Upper lobe of left lung (tissue), 6 donors: ENCODE measurements around the gene PERP. TPM values are rescaled to one million over a fixed set of nuclear protein-coding genes. Genes with fewer than 3 reads are reported as not detected.
"Not testable (repeated sequence)": the region's sequence is repeated elsewhere in the genome, so short reads cannot be mapped to it uniquely, and the experiment has no call there.

Experiments
- ATAC-seq, 2 donors: fragments of 200-7000 bp; cut with Tn5 transposase; one replicate each; pipeline ENCODE4 v1.9.1; 2022; ENCODE audit warnings: mild to moderate bottlenecking in 2 of 2, moderate library complexity in 2 of 2; ENCODE audit not compliant: low FRiP score in 2 of 2
- DNase-seq, 2 donors: peaks; one replicate each; pipeline ENCODE4 v3.0.0-alpha.2; 2019 to 2020
- H3K27ac ChIP-seq, 4 donors: fragments of 200-600 bp; sonication (generic); one replicate each; pipeline ENCODE4 v1.5.1; 2016 to 2019
- H3K27me3 ChIP-seq, 4 donors: fragments of 200-600 bp; sonication (generic); one replicate each; pipeline ENCODE4 v1.5.1; 2017 to 2019
- H3K36me3 ChIP-seq, 4 donors: fragments of 200-600 bp; sonication (generic); one replicate each; pipeline ENCODE4 v1.5.1; 2016 to 2019
- H3K4me1 ChIP-seq, 4 donors: fragments of 200-600 bp; sonication (generic); one replicate each; pipeline ENCODE4 v1.5.1; 2018 to 2019
- H3K4me3 ChIP-seq, 4 donors: fragments of 200-600 bp; sonication (generic); one replicate each; pipeline ENCODE4 v1.5.1; 2017 to 2019; ENCODE audit warnings: mild to moderate bottlenecking in 2 of 4, moderate library complexity in 1 of 4
- H3K9me3 ChIP-seq, 4 donors: fragments of 200-600 bp; sonication (generic); one replicate each; pipeline ENCODE4 v1.5.1; 2018 to 2019
- CTCF ChIP-seq, 6 experiments: fragments of 450-650 bp in 4 of 6; fragments of 200-600 bp in 2 of 6; sonication (generic) in 2 of 6; IDR thresholded peaks; one replicate each; pipeline ENCODE4 v1.5.1; 2016 to 2019; ENCODE audit warnings: antibody characterized with exemption in 6 of 6
- EP300 ChIP-seq, 4 donors: sonication (generic); formaldehyde crosslinking; IDR thresholded peaks; one replicate each; pipeline ENCODE4 v1.5.1; 2017; ENCODE audit warnings: antibody characterized with exemption in 4 of 4, control low read depth in 2 of 4
- POLR2A ChIP-seq, 4 donors: fragments of 450-650 bp; IDR thresholded peaks; one replicate each; pipeline ENCODE4 v1.5.1; 2016 to 2017; ENCODE audit warnings: antibody characterized with exemption in 4 of 4, mild to moderate bottlenecking in 2 of 4
- POLR2AphosphoS5 ChIP-seq, 2 donors: sonication (generic); formaldehyde crosslinking; IDR thresholded peaks; one replicate each; pipeline ENCODE4 v1.5.1; 2017; ENCODE audit warnings: antibody characterized with exemption in 2 of 2
- WGBS, 2 donors: methylation state at CpG; one replicate each; pipeline ENCODE4 v1.1.5; 2017 to 2018; 5-methylcytosine and 5-hydroxymethylcytosine counted together
- total RNA-seq, 6 donors: library from RNA; depleted of rRNA in 4 of 6; stranded (reverse); fragments of >200 nt in 4 of 6; gene quantifications; one replicate each; pipeline versions ENCODE4 v1.1.0 to v1.2.1, GENCODE V29; 2016 to 2021
- donor health status: DM: no; HTN: no; CAD: no; lungs with moderate emphysema.
- donor health status: DM: no; HTN: yes; CAD: no; lungs with severe emphysema.

The PERP gene
- total RNA-seq, 6 donors from 2014 or later: 13.6 to 69.8 (median 26.1) TPM

- no peak for TF ChIP-seq POLR2A (IDR thresholded peaks at IDR 0.05)
- TF ChIP-seq POLR2AphosphoS5 (IDR thresholded peaks at IDR 0.05): no peak
- no peak for TF ChIP-seq EP300 (IDR thresholded peaks at IDR 0.05)
- no peak for TF ChIP-seq CTCF (IDR thresholded peaks at IDR 0.05)
- DNase-seq: no peak
- 74 to 76% methylated on average over 4 of the region's 4 CpGs for WGBS, 2 donors
Observed at GRCh38 chr6:138142806-138143205, 35.6 kb upstream of the PERP start.

GRCh38 chr6:138129190-138129589, 22.0 kb upstream of the PERP start:
- Histone ChIP-seq H3K4me1 (no peaks in the 10 kb centered on the region), H3K36me3 (no peaks in the 10 kb centered on the region), H3K9me3 (no peaks in the 10 kb centered on the region), H3K4me3 (no peak overlapping the region), H3K27ac (no peak overlapping the region), H3K27me3 (no peaks in the 10 kb centered on the region)
- 77 to 94% methylated on average over 8 of the region's 8 CpGs for WGBS, 2 donors
- no peak for TF ChIP-seq POLR2A (IDR thresholded peaks at IDR 0.05)
- no peak for TF ChIP-seq POLR2AphosphoS5 (IDR thresholded peaks at IDR 0.05)
- no peak for TF ChIP-seq EP300 (IDR thresholded peaks at IDR 0.05)
- no peak for TF ChIP-seq CTCF (IDR thresholded peaks at IDR 0.05)
- DNase-seq (no peak), ATAC-seq (no peak)

More at GRCh38 chr6:138142806-138143205, 35.6 kb upstream of the PERP start:
- Histone ChIP-seq H3K36me3 (no peaks in the 10 kb centered on the region), H3K27me3 (no peaks in the 10 kb centered on the region), H3K9me3 (no peaks in the 10 kb centered on the region), H3K4me1 (no peaks in the 10 kb centered on the region), H3K4me3 (no peak overlapping the region), H3K27ac (no peak overlapping the region)
- ATAC-seq: no peak

GRCh38 chr6:138128096-138128495, 20.9 kb upstream of the PERP start:
- H3K9me3 ChIP-seq: no peaks in the 10 kb centered on the region
- no peak for TF ChIP-seq POLR2A (IDR thresholded peaks at IDR 0.05)
- TF ChIP-seq CTCF (IDR thresholded peaks at IDR 0.05): no peak
- no peak for TF ChIP-seq POLR2AphosphoS5 (IDR thresholded peaks at IDR 0.05)
- no peak for TF ChIP-seq EP300 (IDR thresholded peaks at IDR 0.05)
- no peaks in the 10 kb centered on the region for H3K36me3 ChIP-seq
- H3K27ac ChIP-seq: no peak overlapping the region
- 93 to 95% methylated on average over 3 of the region's 3 CpGs for WGBS, 2 donors
- no peaks in the 10 kb centered on the region for H3K4me1 ChIP-seq
- no peaks in the 10 kb centered on the region for H3K27me3 ChIP-seq
- ATAC-seq (no peak), DNase-seq (no peak)
- no peak overlapping the region for H3K4me3 ChIP-seq

GRCh38 chr6:138124096-138124495, 16.9 kb upstream of the PERP start:
- no peak for TF ChIP-seq CTCF (IDR thresholded peaks at IDR 0.05)
- no peak for TF ChIP-seq EP300 (IDR thresholded peaks at IDR 0.05)
- TF ChIP-seq POLR2AphosphoS5 (IDR thresholded peaks at IDR 0.05): no peak
- TF ChIP-seq POLR2A (IDR thresholded peaks at IDR 0.05): no peak
- Histone ChIP-seq H3K27me3 (no peaks in the 10 kb centered on the region), H3K4me3 (no peak overlapping the region), H3K4me1 (no peaks in the 10 kb centered on the region), H3K27ac (no peak overlapping the region), H3K36me3 (no peaks in the 10 kb centered on the region), H3K9me3 (no peaks in the 10 kb centered on the region)
- DNase-seq (no peak), ATAC-seq (no peak)
- 95 to 97% methylated on average over 4 of the region's 4 CpGs for WGBS, 2 donors

- no peak for ATAC-seq
- H3K27ac ChIP-seq: no peak overlapping the region
- DNase-seq: no peak
- TF ChIP-seq CTCF (IDR thresholded peaks at IDR 0.05) (no peak), POLR2A (IDR thresholded peaks at IDR 0.05) (no peak), POLR2AphosphoS5 (IDR thresholded peaks at IDR 0.05) (no peak), EP300 (IDR thresholded peaks at IDR 0.05) (no peak)
- H3K4me1 ChIP-seq: no peaks in the 10 kb centered on the region
- no peaks in the 10 kb centered on the region for H3K36me3 ChIP-seq
- H3K9me3 ChIP-seq: no peaks in the 10 kb centered on the region
- H3K27me3 ChIP-seq: no peaks in the 10 kb centered on the region
- H3K4me3 ChIP-seq: no peak overlapping the region
Observed at GRCh38 chr6:138119976-138120375, 12.8 kb upstream of the PERP start.

- not testable (repeated sequence) for H3K9me3 ChIP-seq, DNase-seq, H3K4me3 ChIP-seq, H3K36me3 ChIP-seq, ATAC-seq, H3K27me3 ChIP-seq, H3K4me1 ChIP-seq, H3K27ac ChIP-seq
- WGBS, 2 donors: 86 to 100% methylated on average over 1 of the region's 1 CpG
Observed at GRCh38 chr6:138119229-138119628, 12.0 kb upstream of the PERP start.
